Gastrocnemius medialis (tissue), 4 donors: ENCODE data around the gene CEP112. TPM values are rescaled to one million over a fixed set of nuclear protein-coding genes. Genes with fewer than 3 reads are reported as not detected.

Source experiments
- ATAC-seq, 2 donors: fragments of 150-250 bp; one replicate each; pipeline ENCODE4 v1.9.1; 2016
- DNase-seq, 2 donors: peaks; one replicate each; pipeline ENCODE4 v3.0.0-alpha.2; 2019
- H3K27ac ChIP-seq, 4 donors: fragments of 200-600 bp; sonication (generic); 1 replicate in 1 of 4; 2 replicates in 3 of 4; pipeline ENCODE4 v1.5.1; 2016 to 2018; ENCODE audit warnings: mild to moderate bottlenecking in 2 of 4, moderate library complexity in 1 of 4
- H3K27me3 ChIP-seq, 3 donors: fragments of 200-600 bp; sonication (generic) in 2 of 3; 1 replicate in 1 of 3; 2 replicates in 2 of 3; pipeline versions ENCODE4 v1.5.1 to v1.6.0; 2016 to 2019; ENCODE audit warnings: mild to moderate bottlenecking in 1 of 3, moderate library complexity in 1 of 3
- H3K36me3 ChIP-seq, 2 donors: fragments of 200-600 bp; sonication (generic) in 1 of 2; one replicate each; pipeline ENCODE4 v1.5.1; 2017 to 2018
- H3K4me1 ChIP-seq, 2 donors: fragments of 200-600 bp; sonication (generic) in 1 of 2; one replicate each; pipeline ENCODE4 v1.5.1; 2016 to 2017; ENCODE audit warnings: mild to moderate bottlenecking in 2 of 2
- H3K4me3 ChIP-seq, 4 donors: fragments of 200-600 bp; sonication (generic) in 3 of 4; 1 replicate in 1 of 4; 2 replicates in 3 of 4; pipeline ENCODE4 v1.5.1; 2016 to 2019; ENCODE audit warnings: mild to moderate bottlenecking in 2 of 4
- H3K9me3 ChIP-seq, 3 donors: fragments of 200-600 bp; sonication (generic) in 2 of 3; 1 replicate in 1 of 3; 2 replicates in 2 of 3; pipeline ENCODE4 v1.5.1; 2016 to 2019
- POLR2A ChIP-seq, 2 donors: fragments of 450-650 bp; IDR thresholded peaks; one replicate each; pipeline ENCODE4 v1.6.1; 2017; ENCODE audit warnings: antibody characterized with exemption in 2 of 2, mild to moderate bottlenecking in 2 of 2, moderate library complexity in 2 of 2
- in situ Hi-C, 4 donors: fragments of 200-750 bp; cut with MboI; loops; one replicate each; pipeline versions ENCODE4 v1.15.0 to v1.8.0; 2017; ENCODE audit warnings: low sequenced_read_pairs in 4 of 4
- intact Hi-C: fragments of 100-400 bp; cut with DNase I; formaldehyde crosslinking; loops from one replicate; pipeline ENCODE4 v1.15.1; 2023; ENCODE audit warnings: low total_unique reads
- total RNA-seq, 4 donors: library from RNA; depleted of rRNA; stranded (reverse); fragments of >200 nt; gene quantifications; one replicate each; pipeline versions ENCODE4 v1.1.0 to v1.2.3, GENCODE V29; 2016
- TF ChIP-seq, protein P1 (sequence below), 5 experiments: fragments of 450-650 bp in 3 of 5; fragments of 200-600 bp in 2 of 5; sonication (generic) in 2 of 5; IDR thresholded peaks in 4 of 5; conservative IDR thresholded peaks in 1 of 5; 1 replicate in 4 of 5; 2 replicates in 1 of 5; pipeline ENCODE4 v1.5.1; 2016 to 2019; ENCODE audit warnings: antibody characterized with exemption in 5 of 5, mild to moderate bottlenecking in 3 of 5, moderate library complexity in 3 of 5

Gene CEP112
- total RNA-seq, 4 donors from 2014 or later = 6.1 to 8.7 (median 7.1) TPM

GRCh38 chr17:65699459-65699858, 492.5 kb downstream of the CEP112 start:
- H3K36me3 ChIP-seq = no peaks in the 10 kb centered on the region
- in situ Hi-C loops (no loop called here), intact Hi-C loops (no loop called here)
- no peaks in the 10 kb centered on the region for H3K27me3 ChIP-seq
- DNase-seq (no peak), ATAC-seq (no peak)
- no peaks in the 10 kb centered on the region for H3K9me3 ChIP-seq
- no peak overlapping the region for H3K4me3 ChIP-seq
- no peak for TF ChIP-seq POLR2A (IDR thresholded peaks at IDR 0.05)
- TF ChIP-seq, protein P1, sequence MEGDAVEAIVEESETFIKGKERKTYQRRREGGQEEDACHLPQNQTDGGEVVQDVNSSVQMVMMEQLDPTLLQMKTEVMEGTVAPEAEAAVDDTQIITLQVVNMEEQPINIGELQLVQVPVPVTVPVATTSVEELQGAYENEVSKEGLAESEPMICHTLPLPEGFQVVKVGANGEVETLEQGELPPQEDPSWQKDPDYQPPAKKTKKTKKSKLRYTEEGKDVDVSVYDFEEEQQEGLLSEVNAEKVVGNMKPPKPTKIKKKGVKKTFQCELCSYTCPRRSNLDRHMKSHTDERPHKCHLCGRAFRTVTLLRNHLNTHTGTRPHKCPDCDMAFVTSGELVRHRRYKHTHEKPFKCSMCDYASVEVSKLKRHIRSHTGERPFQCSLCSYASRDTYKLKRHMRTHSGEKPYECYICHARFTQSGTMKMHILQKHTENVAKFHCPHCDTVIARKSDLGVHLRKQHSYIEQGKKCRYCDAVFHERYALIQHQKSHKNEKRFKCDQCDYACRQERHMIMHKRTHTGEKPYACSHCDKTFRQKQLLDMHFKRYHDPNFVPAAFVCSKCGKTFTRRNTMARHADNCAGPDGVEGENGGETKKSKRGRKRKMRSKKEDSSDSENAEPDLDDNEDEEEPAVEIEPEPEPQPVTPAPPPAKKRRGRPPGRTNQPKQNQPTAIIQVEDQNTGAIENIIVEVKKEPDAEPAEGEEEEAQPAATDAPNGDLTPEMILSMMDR (IDR thresholded peaks at IDR 0.05 in 4 of 5, conservative IDR thresholded peaks at IDR 0.05 in 1 of 5) = no peak
- H3K27ac ChIP-seq = no peak overlapping the region
- no peaks in the 10 kb centered on the region for H3K4me1 ChIP-seq

GRCh38 chr17:65698381-65699061, 493.4 kb downstream of the CEP112 start:
- Histone ChIP-seq H3K27ac (no peak overlapping the region), H3K9me3 (no peaks in the 10 kb centered on the region), H3K27me3 (no peaks in the 10 kb centered on the region), H3K36me3 (no peaks in the 10 kb centered on the region), H3K4me3 (no peak overlapping the region), H3K4me1 (no peaks in the 10 kb centered on the region)
- in situ Hi-C loops = no loop called here
- no peak for ATAC-seq
- no peak for DNase-seq
- intact Hi-C loops = no loop called here
- TF ChIP-seq, protein P1 (IDR thresholded peaks at IDR 0.05 in 4 of 5, conservative IDR thresholded peaks at IDR 0.05 in 1 of 5) = no peak
- TF ChIP-seq POLR2A (IDR thresholded peaks at IDR 0.05) = no peak

DNA sequence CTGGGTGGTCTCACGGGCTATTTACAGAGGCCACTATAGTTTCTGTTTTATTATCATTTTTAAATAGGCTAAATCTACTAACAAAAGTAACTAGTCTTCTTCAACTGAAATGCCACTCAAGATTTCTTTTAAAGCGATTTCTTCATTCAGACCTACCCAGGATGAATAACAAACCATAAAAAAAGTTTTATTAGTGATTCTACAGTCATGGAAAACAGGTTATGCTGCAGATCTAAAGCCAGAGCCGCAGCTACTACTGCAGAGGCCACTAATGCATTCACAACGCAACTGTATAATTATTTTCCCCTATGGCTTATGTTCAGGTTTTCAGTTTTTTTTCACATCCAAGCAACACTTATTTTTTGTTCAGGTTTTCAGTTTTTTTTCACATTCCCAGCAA, 494.3 kb downstream of the CEP112 start:
- in situ Hi-C loops = no loop called here
- no peak overlapping the region for H3K4me3 ChIP-seq
- ATAC-seq = no peak
- no peaks in the 10 kb centered on the region for H3K27me3 ChIP-seq
- H3K4me1 ChIP-seq = no peaks in the 10 kb centered on the region
- H3K9me3 ChIP-seq = no peaks in the 10 kb centered on the region
- intact Hi-C loops = no loop called here
- no peaks in the 10 kb centered on the region for H3K36me3 ChIP-seq
- no peak for DNase-seq
- TF ChIP-seq POLR2A (IDR thresholded peaks at IDR 0.05) = no peak
- TF ChIP-seq, protein P1 (IDR thresholded peaks at IDR 0.05 in 4 of 5, conservative IDR thresholded peaks at IDR 0.05 in 1 of 5) = no peak
- H3K27ac ChIP-seq = no peak overlapping the region

- Histone ChIP-seq H3K36me3 (no peaks in the 10 kb centered on the region), H3K4me1 (no peaks in the 10 kb centered on the region), H3K9me3 (no peaks in the 10 kb centered on the region), H3K27me3 (no peaks in the 10 kb centered on the region), H3K27ac (no peak overlapping the region), H3K4me3 (no peak overlapping the region)
- no peak for TF ChIP-seq POLR2A (IDR thresholded peaks at IDR 0.05)
- no peak for DNase-seq
- intact Hi-C loops (no loop called here), in situ Hi-C loops (no loop called here)
- no peak for ATAC-seq
Observed at GRCh38 chr17:65696739-65697394, 495.1 kb downstream of the CEP112 start.

GRCh38 chr17:65694601-65695000, 497.3 kb downstream of the CEP112 start:
- no peak overlapping the region for H3K4me3 ChIP-seq
- DNase-seq (no peak), ATAC-seq (no peak)
- H3K4me1 ChIP-seq = no peaks in the 10 kb centered on the region
- no peaks in the 10 kb centered on the region for H3K9me3 ChIP-seq
- no peaks in the 10 kb centered on the region for H3K27me3 ChIP-seq
- in situ Hi-C loops = no loop called here
- no peaks in the 10 kb centered on the region for H3K36me3 ChIP-seq
- TF ChIP-seq POLR2A (IDR thresholded peaks at IDR 0.05) = no peak
- TF ChIP-seq, protein P1 (IDR thresholded peaks at IDR 0.05 in 4 of 5, conservative IDR thresholded peaks at IDR 0.05 in 1 of 5) = no peak
- no peak overlapping the region for H3K27ac ChIP-seq
- intact Hi-C loops = no loop called here
